Neutrophil (primary cell): ENCODE measurements around the gene RTEL1.
"Not testable (repeated sequence)": the region's sequence is repeated elsewhere in the genome, so short reads cannot be mapped to it uniquely, and the experiment has no call there.

Source experiments
- H3K27ac ChIP-seq: fragments of 200-600 bp; sonication (generic); 2 replicates; pipeline ENCODE4 v1.5.1; 2016; ENCODE audit warnings: mild to moderate bottlenecking, moderate library complexity
- H3K27me3 ChIP-seq: fragments of 200-600 bp; sonication (generic); 2 replicates; pipeline ENCODE4 v1.6.0; 2016; ENCODE audit warnings: mild to moderate bottlenecking
- H3K36me3 ChIP-seq: fragments of 200-600 bp; sonication (generic); 2 replicates; pipeline ENCODE4 v1.5.1; 2017
- H3K4me1 ChIP-seq, 2 experiments: fragments of 200-600 bp in 1 of 2; sonication (generic) in 1 of 2; 1 replicate in 1 of 2; 2 replicates in 1 of 2; pipeline versions ENCODE4 v1.5.1 to v1.6.1; 2013 to 2016; ENCODE audit warnings: low read depth in 1 of 2, low read length in 1 of 2, mild to moderate bottlenecking in 1 of 2, moderate library complexity in 1 of 2; ENCODE audit not compliant: control insufficient read depth in 1 of 2, insufficient read depth in 1 of 2
- H3K4me3 ChIP-seq, 2 experiments: fragments of 200-600 bp in 1 of 2; sonication (generic) in 1 of 2; 1 replicate in 1 of 2; 2 replicates in 1 of 2; pipeline ENCODE4 v1.5.1; 2013 to 2016; ENCODE audit warnings: low read depth in 1 of 2, low read length in 1 of 2, mild to moderate bottlenecking in 1 of 2, moderate library complexity in 1 of 2
- H3K9me3 ChIP-seq: fragments of 200-600 bp; sonication (generic); 2 replicates; pipeline ENCODE4 v1.5.1; 2016
- CTCF ChIP-seq: fragments of 200-600 bp; sonication (generic); IDR thresholded peaks from 2 replicates; pipeline ENCODE4 v1.5.1; 2016; ENCODE audit warnings: antibody characterized with exemption

Gene RTEL1

DNA sequence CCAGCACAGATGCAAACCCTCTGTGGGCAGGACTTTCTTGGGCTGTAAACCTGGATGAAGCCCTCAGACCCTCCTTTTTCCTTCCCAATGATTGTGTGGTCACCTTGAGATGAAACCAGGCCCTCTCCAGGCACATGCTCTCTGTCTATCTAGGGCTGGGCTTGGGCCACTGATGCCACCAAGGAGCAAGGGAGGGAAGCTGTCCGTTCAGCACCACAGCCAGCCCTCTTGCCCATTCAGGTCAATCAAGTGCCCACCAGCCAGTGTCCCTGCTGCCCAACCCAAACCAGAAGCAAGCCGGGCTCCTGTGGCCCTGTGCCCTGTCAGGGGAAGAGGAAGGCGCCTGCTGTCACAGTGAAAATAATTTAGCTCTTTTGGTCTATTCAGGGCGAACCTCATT lies 12.9 kb upstream of the RTEL1 start:
- Histone ChIP-seq H3K27ac (no peak overlapping the region), H3K9me3 (no peaks in the 10 kb centered on the region), H3K4me1 (peaks cover 13 to 16% of the 10 kb centered on the region in 2 experiments), H3K27me3 (peaks cover 19% of the 10 kb centered on the region), H3K4me3 (no peak overlapping the region), H3K36me3 (no peaks in the 10 kb centered on the region)
- TF ChIP-seq CTCF: no peak

DNA sequence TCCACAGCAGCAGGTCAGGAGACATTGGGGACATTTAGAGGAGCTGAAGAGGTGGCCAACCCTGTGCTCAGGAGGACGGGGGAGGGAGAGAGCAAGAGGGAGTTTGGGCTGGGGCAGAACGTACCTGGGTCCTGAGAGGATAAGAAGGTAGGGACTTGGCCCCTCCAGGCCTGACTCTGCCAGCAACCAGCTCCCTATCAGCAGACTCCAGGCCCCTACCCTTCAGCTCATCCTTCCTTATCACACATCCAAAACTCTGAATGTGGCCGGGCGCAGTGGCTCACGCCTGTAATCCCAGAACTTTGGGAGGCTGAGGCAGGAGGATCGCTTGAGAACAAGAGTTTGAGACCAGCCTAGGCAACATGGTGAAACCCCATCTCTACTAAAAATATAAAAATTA lies 9.9 kb upstream of the RTEL1 start:
- Histone ChIP-seq H3K27me3 (peaks cover 47% of the 10 kb centered on the region), H3K27ac (no peak overlapping the region), H3K4me1 (peaks cover 4 to 13% of the 10 kb centered on the region in 2 experiments), H3K4me3 (no peak overlapping the region), H3K36me3 (no peaks in the 10 kb centered on the region), H3K9me3 (no peaks in the 10 kb centered on the region)
- TF ChIP-seq CTCF: no peak

DNA sequence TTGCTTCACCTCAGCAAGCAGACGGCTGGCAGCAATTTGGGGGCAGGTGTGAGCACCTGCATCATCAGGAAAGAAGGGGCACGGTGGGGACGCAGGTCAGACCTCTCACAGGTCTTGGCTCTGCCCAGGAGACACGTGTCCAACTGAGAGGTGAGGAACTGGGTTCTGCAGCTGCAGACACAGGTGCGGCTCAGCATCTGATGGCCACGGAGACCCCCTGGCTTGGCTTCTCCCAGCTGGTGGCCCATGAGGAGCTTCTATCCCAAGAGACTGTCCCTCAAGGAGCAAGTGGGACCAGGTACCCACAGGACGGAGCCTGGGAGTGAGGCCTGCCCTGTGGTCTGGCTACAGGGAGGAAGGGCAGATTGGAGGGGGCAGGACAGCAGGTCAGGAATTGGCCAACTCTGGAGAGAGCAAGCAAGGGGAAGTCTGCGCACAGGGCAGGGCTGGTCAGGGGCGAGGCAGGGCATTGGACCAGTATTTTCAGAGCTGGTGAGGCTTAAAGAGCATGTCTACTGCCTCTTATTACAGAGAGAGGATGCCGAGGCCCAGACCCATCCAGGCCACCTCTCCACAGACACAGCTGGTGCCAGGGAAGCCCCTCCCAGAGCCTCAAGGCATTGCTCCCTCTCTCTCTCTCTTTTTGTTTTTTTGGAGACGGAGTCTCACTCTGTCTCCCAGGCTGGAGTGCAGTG lies 9.1 kb upstream of the RTEL1 start:
- Histone ChIP-seq H3K27me3 (peaks cover 56% of the 10 kb centered on the region), H3K36me3 (no peaks in the 10 kb centered on the region), H3K4me3 (no peak overlapping the region), H3K4me1 (peaks cover 9 to 20% of the 10 kb centered on the region in 2 experiments), H3K27ac (no peak overlapping the region), H3K9me3 (no peaks in the 10 kb centered on the region)
- TF ChIP-seq CTCF: no peak

GRCh38 chr20:63650486-63650885 lies 7.6 kb upstream of the RTEL1 start:
- H3K36me3 ChIP-seq: not testable (repeated sequence)
- Histone ChIP-seq H3K4me1 (peaks cover 9 to 20% of the 10 kb centered on the region in 2 experiments), H3K27me3 (peaks cover 70% of the 10 kb centered on the region)

GRCh38 chr20:63651942-63652191 lies 6.2 kb upstream of the RTEL1 start:
- Histone ChIP-seq H3K4me3 (peak overlapping the region in 1 of 2 experiments; percentile 43), H3K9me3 (no peaks in the 10 kb centered on the region), H3K36me3 (no peaks in the 10 kb centered on the region), H3K27ac (no peak overlapping the region), H3K4me1 (peaks cover 9 to 20% of the 10 kb centered on the region in 2 experiments), H3K27me3 (peaks cover 75% of the 10 kb centered on the region)
- TF ChIP-seq CTCF: no peak

More at GRCh38 chr20:63650486-63650885, 7.6 kb upstream of the RTEL1 start:
- not testable (repeated sequence) for H3K4me3 ChIP-seq, H3K27ac ChIP-seq, H3K9me3 ChIP-seq

DNA sequence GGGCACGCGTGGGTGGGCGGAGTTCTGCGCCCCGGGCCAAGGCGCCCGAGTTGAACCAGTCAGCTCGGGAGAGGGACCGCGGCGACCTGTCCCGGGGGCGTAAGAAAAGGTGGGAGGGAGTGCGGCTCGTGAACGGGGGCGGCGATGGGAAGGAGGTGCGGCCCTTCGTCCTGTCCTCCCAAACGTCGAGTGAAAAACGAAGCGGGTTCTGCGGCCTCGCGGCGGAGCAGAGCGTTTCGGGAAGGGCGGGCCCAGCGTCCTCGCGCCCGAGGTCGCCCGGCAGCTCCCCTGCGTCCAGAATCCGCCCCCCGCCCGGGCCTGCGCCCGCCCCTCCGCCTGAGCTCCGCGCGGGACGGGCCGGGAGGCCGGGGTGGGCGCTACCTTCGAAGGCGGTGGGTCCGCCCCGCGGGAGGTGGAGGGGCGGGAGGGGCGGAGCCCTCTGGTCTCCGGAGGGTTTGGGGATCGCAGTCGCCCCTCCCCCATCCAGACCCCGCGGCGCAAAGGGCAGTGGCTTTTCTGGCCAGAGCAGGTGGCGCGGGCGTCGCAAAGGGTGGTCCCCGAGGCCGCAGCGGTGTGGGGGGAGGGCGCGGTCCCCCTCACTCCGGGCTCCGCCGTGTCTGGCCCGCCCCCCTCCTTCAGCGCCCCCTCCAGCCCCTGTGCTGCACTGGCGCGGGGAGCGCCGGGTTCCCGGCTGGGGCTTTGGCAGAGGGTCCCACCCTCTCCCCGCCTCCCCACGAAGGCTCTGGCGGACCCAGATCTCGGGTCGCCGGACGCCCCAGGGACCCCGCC lies 5.7 kb upstream of the RTEL1 start:
- Histone ChIP-seq H3K9me3 (no peaks in the 10 kb centered on the region), H3K27ac (no peak overlapping the region), H3K27me3 (peaks cover 75% of the 10 kb centered on the region), H3K36me3 (no peaks in the 10 kb centered on the region), H3K4me1 (peaks cover 10 to 22% of the 10 kb centered on the region in 2 experiments), H3K4me3 (peak overlapping the region; percentile 41 to 43)
- TF ChIP-seq CTCF: no peak
